ENCODE measurements around the gene WDR43.
"Not testable (repeated sequence)": the region's sequence is repeated elsewhere in the genome, so short reads cannot be mapped to it uniquely, and the experiment has no call there.

Gene WDR43

DNA sequence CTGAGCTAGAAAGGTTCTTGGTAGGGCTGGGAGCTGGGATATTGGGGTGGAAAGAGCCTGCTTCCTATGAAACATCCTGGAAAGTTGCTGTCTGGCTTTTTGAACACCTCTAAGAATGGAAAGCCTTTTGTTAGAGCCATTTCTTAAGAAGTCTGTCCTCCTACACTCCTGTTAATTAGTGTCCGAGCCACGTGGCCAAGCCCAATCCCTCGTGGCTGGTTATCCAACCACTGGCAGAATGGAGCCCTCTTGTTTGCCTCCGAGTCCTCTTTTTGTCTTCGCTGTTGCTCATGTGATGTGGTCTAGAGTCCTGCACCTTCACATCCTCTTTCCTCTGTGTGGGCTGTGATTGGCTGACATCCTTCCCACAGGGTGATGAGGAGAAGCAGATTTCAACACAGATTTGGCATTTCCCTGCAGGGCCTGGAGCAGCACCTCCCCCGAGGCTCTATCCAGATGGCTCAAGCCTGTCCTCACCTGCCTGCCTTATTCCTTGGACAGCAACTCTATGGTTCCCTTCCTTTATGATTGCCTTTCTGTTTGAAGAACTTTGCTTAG, 78.4 kb downstream of the WDR43 start:
- DNase-seq = no peak

DNA sequence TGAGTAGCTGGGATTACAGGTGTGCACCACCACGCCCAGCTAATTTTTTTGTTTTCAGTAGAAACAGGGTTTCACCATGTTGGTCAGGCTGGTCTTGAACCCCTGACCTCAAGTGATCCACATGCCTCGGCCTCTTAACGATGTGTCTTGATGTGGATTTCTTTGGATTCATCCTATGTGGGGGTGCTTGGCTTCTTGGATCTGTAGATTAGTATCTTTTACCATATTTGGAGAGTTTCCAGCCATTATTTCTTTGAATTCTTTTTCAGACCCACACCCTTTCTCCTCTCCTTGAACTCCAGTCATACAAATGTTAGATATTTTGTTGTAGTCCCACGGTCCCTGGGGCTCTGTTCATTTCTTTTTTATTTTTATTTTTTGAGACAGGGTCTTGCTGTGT, 79.8 kb downstream of the WDR43 start:
- no peak for DNase-seq

DNA sequence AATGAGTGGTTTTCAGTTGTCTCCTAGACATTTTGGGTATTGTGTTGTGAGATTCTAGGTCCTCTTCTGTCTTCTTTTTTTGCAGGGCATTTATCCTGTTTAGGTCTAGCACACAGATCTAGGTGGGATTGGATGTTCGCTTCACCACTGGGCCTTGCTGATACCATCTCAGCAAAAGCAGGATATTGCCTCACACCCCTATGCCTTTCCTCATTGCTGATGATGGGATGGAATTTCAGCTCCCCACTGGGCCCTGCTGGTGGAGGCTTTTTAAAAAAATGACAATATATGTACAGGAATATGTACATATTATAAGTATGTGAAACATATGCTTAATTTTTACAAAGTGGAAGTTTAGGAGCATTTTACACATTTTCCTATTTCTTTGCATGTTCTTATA, 81.2 kb downstream of the WDR43 start:
- no peak for DNase-seq

DNA sequence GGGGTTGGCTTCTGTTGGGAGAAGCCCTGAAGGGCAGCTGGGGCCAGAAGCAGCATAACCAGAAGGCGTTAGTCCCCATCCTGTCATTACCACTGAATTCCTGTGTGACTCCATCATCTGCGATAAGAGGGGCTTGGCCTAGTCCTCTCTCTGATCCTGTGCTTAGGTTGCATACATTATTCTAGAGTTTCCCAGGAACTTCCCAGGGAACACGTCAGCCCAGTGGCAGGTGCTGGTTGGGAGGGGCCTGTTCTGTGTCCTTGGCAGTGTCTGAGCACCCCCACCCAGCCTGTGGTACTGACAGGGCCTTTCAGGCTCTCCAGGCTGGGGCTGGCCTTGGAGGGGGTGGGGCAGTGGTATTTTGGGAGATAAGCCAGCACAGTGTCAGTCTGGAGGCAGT, 82.1 kb downstream of the WDR43 start:
- DNase-seq = no peak

DNA sequence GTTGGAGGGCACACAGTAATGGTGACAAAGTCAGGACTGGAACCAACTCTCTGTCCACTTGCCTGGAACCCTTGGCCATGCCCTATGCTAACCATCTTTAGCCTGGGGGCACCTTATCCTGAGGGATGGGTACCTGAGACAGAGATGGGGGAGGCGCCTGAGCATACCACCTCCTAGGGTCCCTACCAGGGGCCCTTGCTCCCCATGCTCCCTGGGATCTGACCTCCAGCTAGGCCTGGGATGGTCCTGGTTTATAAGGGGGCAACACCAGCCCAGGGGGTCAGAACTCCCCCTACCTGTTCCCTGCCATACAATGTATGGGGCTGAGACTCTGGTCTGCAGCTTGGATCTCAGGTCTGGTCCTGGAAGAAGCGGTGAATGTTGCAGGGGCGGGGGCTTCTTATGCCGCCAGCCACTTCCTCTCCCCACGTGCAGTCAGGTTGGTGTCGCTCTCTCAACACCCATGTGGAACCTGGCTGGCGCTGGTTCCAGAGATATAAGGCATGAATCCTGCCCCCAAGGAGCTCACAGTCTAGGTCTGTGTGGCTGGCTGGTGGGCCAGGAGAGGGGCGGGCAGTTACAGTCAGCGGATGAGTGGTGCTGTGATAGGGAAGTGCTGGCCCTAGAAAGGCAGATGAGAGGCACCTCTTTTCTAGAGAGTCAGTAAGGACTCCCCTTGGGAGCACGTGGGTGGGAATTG, 82.9 kb downstream of the WDR43 start:
- no peak for DNase-seq

DNA sequence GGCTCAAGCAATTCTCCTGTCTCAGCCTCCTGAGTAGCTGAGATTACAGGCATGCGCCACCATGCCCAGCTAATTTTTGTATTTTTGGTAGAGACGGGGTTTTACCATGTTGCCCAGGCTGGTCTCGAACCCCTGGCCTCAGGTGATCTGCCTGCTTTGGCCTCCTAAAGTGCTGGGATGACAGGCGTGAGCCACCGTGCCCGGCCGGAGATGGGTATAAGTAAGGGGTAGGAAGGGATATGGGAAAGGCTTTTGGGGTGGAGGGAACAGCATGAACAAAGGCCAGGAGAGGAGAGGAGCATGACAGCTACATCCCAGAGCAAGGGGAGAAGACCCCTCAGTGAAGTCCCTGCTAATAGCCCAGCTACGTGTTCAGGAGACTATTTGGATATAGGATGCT, 83.5 kb downstream of the WDR43 start:
- DNase-seq = not testable (repeated sequence)

DNA sequence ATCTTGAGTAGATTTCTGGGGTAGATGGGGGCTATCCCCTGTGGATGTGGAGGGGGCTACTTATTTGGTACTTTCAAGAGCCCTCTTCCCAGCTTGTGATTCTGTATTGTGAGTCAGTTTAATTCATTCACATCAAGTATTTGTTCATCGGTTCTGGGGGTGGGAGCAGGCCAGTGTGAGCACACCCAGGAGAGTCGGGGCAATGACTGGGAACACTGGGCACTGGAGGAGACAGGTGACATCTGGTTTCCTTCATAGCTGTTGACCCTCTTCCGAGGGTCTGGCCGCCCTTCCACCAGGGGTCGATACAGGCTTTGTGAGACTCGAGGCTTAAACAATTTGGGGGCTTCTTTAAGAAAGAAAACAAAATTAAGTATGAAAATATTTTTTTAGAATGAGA, 84.1 kb downstream of the WDR43 start:
- no peak for DNase-seq

DNA sequence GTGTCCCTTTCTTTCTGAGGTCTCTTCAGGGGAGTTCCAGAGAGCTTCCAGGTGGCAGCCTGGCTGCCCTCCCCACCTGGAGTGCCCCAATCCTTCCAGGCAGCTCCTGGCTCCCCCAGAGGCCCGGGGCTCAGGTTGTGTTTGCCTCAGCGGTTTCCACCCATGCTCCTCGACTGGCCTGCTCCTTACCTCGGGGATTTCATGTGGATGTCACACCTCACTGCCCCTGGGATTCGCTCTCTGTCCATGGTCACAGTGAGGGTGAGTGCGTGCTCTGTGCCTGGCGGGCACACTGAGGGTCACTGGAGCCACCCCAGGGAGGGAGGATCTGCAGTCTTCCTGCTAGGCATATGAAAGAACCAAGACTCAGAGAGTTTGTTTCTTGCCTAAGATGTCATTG, 84.6 kb downstream of the WDR43 start:
- DNase-seq = no peak

DNA sequence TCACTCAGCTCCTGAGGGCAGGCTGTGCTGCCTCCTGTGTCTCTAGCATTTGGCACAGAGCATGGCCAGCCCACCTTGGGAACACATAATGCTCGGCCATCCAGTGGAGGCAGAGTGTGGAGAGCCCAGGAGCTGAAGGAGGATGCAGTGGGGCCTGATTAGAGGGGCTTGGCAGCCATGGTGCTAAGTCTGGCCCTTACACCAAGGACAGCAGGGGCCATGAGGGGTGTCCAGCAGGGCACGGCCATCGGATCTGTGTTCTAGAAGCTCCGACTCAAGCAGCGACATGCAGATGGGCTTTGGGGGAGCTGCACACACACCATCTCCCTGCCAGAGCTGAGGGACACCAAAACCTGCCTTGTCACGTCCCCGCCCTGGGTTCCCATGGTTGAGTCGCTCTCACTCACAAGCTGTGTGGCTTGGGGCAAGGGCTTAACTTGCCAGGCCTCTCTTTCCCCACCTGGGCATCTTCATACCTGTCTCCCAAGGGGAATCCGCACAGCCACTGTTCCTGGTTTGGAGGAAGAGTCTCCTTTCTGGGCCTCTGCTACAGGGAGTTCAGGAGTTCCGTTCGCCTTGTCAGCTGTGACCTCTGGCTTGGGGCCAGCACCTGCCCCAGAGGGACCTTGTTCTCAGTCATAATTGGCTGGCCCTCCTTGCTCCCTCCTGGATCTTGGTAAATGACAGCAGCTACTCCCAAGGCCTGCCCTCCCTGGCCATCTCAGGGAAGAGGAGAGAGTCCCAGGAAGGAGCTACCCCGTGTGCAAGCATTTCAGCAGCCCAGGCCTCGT, 85.3 kb downstream of the WDR43 start:
- no peak for DNase-seq

DNA sequence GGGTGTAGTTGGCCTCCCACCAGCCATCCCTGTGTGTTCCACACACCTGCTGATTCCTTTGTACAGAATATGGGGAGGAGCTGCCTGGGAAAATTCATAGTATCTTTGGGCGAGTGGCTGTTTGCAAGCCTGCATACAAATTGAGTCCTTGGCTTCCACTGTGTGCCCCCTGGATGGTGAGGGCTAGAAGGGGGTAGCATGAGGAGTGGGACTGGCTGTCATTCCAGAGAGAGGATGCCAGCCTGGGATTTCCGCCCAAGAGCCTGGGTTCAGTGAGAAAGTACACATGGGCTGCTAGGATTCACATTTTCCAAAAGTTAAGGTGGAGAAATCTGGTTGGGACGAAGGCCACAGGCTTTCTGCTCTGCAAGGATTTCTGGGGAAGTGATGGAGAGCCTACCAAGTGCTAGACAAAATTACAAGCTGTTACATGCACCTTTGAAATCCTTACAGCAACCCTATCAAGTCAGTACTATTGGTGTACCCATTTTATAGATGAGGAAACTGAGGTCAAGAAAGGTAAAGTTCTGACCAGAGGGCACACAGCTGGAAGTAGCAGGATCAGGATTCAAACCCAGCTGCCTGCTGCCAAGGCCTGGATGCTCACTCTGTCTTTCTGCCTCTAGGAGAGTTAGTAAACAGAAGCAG, 86.0 kb downstream of the WDR43 start:
- DNase-seq = no peak

DNA sequence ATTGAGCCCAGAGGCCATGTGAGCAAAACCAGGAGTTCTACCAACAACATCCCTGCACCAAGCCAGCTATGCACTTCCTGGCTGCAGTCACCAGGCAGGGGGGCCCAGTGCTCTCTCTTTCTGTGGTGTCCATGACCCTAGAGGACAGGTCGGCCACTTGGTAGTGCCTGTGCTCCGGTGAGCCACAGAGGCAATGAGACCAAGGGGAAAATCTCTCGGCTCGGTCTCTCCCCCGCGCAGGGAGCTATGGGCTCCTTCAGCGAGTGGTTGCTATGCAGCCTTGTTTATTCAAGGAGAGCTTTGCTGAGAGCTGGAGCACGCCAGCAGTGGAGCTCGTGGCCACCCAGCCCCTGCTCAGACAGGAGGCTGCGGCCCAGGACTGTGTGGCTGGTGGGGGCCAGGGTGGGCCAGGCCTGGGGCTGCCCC, 86.6 kb downstream of the WDR43 start, which contains the start of gene TOGARAM2:
TOGARAM2 (plus strand) TSS at position 283 of the 426 bp plus-strand sequence. CDS start 13,537 bp downstream, outside the sequence.
- no peak for DNase-seq

DNA sequence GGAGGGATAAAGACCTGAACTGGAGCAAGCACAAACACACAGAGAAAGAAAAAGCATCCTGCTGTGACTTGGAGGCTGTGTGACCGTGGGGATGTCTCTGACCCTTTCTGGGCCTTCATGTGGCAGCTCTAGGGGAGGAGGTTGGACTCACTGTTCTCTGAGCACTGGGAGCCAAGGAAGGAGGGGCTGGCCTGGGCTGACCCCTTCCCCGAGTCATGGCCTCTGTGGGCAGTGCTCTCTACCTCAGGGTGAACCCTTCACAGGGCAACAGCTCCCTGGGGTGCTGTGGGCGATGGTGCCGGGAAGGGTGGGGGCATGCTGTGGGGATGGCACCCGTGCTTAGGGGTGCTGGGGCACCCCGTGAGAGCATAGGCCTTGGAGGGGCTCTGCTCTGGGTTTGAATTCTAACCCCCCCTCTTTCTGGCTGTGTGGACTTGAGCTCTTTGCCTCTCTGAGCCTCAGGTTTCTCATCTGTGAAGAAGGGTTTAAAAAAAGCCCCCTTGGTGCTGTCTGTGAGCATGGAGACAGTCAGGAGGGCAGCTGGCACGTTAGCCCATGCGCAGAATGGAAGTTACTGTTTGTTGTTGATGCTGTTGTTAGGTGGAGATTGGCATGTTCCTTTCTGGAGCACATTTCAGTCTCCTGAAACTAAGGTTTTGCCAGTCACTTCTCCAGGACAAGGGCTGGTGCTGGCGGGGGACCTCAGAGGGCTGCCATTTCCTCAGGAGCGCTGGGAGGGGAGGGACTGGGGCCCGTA, 87.3 kb downstream of the WDR43 start:
- DNase-seq = no peak

DNA sequence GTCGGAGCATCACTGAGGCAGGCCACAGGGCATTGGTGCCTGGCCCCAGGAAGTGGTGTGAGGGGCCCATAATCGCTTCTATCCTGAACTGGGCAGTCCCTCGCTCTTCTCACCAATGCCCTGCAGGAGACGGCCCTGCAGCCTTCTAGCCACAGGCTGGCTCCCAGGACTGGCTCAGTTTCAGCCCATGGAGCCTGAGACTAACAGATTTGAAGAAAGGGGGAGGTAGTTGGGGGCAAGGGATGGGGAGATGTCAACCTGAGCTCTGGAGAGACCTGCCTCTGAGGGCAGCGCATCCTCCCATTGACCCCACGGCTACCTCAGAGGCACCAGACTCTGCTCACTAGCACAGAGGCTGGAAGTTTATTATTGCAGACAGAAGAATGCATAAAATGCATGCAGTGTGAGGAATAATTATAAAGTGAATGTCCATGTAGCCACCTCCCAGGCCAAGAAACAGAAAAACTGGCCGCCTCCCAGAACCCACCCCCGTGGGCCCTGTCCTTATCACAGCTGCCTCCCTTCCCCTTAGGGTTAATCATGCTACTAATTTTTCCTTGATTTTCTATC, 88.0 kb downstream of the WDR43 start:
- no peak for DNase-seq

DNA sequence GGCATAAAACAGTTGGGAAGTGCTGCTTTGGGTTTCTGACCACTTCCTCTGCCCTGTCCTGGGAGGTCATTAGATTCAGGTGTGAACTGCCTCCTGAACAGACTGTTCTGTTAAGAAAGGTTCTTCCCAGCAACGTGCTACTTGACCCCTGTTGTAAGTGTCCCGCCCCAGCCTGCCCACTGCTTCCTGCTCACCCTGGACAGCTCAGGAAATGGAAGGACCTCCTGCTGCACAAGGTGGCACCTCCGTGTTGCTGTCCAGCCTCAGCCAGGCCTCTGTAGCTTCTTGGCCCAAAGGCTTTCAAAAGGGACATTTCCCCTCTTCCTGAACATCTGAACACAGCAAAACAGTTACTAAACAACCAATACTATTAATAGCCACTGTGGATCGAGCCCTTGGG, 92.0 kb downstream of the WDR43 start:
- no peak for DNase-seq

DNA sequence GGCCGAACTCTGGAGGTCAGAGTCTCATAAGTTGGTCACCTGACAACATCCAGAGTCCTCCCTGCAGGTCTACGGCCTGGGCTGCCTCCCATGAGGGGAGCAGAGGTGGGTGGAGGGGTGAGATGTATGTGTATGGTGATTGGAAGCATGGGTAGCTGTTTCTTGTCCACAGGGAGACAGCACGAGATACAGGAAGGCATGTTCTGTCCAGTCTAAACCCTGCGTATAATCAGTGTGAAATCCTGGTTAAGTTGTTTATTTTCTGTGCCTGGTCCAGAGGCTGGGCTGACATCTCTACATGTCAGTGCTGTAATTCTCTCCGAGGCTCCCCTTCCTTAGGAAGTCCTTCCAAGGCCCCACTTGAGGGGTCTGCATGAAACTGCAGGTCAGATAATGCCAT, 95.5 kb downstream of the WDR43 start:
- DNase-seq = no peak

DNA sequence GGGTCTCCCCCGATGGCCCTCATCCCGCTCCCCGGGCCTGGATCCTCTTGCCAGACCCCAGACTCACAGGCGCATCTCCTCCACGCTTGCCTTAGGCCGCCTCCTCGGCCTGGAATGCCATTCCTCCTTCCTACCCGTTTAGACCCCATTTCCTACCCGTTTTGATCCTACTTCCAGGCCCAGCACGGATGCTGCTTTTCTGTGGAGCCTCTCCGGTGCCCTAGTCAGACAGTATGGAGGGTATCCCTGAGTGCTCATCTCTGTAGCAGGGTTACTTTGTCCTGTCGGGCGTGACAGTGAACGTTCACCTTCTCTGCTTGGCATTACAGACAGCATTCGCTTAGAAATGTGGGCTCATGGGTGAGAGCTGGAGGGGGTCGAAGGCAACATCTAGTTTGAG, 96.0 kb downstream of the WDR43 start:
- no peak for DNase-seq

DNA sequence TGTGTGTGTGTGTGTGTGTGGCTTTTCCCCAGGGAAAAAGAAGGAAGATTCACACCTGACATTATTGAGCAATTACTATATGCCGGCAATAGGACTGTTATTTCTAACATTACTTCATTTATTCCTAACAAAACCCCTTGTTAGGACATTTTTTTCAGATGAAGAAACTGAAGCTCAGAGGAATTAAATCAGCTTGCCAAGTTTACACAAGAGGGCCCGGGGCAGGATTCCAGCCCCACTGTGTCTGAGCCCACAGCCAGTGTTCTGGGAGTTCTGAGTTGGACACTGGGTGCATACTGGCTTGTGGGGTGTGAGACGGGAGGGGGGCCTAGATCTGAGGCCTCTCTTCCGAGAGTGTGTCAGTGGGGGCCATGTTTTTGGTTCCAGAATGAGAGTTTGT, 96.6 kb downstream of the WDR43 start:
- no peak for DNase-seq

DNA sequence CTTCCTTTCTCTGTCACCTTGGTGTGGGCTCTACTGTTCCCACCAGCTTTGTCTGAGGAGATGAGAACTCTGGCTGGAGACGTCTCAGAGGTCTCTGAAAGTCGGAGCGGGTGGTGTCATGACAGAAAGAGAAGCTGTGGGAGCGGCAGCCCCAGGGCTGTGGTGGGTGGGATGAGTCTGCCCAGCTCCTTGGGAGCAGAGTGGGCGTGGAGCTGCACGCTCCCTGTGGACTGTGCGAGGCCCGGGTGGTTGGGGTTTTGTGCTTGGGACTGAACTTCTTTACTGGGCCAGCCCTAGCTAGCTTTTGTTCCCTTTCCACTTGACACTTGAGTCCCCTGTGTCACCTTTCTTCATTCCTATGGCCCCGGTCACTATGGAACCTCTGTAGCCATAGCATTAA, 97.0 kb downstream of the WDR43 start:
- no peak for DNase-seq

DNA sequence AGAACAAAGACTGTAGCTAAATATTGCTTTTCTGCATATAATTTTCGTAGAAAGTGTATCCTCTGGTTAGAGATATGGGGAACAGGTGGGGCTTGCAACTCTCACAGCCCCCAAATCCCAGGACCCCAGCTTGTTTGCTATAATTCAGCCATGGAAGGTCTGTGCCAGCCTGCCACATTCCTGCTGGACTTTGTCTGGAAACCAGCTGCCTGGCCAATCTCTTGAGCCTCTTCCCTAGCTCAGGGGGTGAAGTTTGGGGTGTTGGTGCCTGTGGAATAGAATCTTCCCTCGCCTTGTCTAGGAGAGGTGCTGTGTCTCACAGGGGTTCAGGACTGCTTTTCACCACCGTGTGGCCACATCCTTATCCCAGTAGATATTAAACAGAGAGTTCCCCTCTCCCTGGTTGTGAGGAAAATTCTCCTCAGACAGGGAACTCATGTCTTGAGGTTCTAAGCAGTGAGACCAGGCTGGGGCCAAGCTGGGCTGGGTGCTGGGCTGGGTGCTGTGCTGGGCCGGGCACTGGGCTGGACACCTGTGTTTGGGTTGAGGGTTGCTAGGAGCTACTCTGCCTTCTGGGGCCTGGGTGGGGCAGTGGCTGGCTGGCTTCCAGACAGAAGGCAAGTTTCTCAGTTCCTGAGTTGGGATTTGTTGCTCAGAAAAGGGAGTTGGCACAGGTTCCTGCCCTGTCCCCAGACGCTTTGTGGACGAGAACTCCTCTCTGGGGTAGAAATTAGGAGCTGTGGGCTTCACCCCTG, 98.9 kb downstream of the WDR43 start:
- no peak for DNase-seq

DNA sequence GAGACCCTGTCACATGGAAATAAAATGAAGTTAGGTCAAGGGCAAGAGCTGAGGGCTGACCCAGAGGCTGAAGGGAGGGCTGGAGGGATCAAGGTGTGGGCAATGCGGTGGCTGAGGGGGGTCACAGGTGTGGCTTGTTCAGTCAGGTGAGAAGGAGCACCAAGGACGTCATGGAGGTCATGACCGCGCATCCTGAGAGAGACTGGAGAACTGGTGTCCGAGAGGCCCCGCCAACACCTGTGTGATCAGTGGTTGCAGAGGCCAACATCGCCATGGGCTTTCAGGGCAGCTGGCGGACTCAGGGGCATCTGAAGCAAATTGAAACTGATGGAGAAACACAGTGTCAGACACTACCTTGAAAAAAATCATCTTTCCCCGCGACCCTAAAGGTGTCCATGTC, 99.6 kb downstream of the WDR43 start:
- no peak for DNase-seq

DNA sequence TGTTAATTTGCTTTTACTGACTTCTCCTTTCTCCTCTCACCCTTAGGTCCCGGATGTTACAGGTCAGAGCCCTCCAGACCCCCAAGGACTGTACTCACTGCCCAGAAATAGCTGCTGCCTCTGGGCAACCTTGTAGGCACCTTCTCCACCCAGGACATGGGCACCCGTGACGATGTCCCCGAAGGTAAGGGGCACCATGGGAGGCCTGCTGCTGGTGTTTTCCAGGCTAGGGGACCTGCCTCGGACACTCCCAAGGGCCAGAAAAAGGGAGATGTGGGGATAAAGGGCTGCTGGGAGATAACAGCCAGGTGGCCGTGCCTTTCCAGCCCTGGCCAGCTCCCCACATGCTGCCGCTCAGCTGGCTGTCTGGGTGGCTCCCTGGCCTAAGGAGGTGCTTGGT, 100.2 kb downstream of the WDR43 start:
- no peak for DNase-seq

Measured in activated CD8-positive, alpha-beta memory T cell treated with anti-CD3 and anti-CD28 coated beads, Interleukin-2, amount 50 U/mL, for 48 hours (primary cell).